Calu3 (cell line): ENCODE data around the gene TIGD6. TPM values are rescaled to one million over a fixed set of nuclear protein-coding genes. Genes with fewer than 3 reads are reported as not detected.

ENCODE experiments used
- BruUV-seq: library from RNA; stranded (reverse); fragments of 400-500 nt; replicated peaks from 2 replicates; lab custom pipeline; 2021; lab: Mats Ljungman, UMichigan
- CTCF ChIA-PET: fragments of 300-600 bp; sonication (Branson Sonifier 250); formaldehyde crosslinking; loops from one replicate; lab custom pipeline; 2022; ENCODE audit warnings: antibody characterized with exemption; lab: Charles Lee
- DNase-seq: peaks from one replicate; pipeline ENCODE4 v3.0.0; 2022
- H3K27ac Mint-ChIP-seq: one replicate; pipeline ENCODE4 v1.8.0; 2022; ENCODE audit warnings: mixed read lengths; ENCODE audit not compliant: unreplicated experiment
- H3K27me3 Mint-ChIP-seq: one replicate; pipeline ENCODE4 v1.8.0; 2022; ENCODE audit warnings: mixed read lengths; ENCODE audit not compliant: unreplicated experiment
- H3K36me3 Mint-ChIP-seq: one replicate; pipeline ENCODE4 v1.8.0; 2022; ENCODE audit warnings: mild to moderate bottlenecking, moderate library complexity, mixed read lengths; ENCODE audit not compliant: insufficient read depth, unreplicated experiment
- H3K4me1 Mint-ChIP-seq: one replicate; pipeline ENCODE4 v1.8.0; 2022; ENCODE audit warnings: mild to moderate bottlenecking, low read depth, mixed read lengths; ENCODE audit not compliant: unreplicated experiment
- H3K4me3 Mint-ChIP-seq: one replicate; pipeline ENCODE4 v1.8.0; 2022; ENCODE audit warnings: mild to moderate bottlenecking, low read depth, moderate library complexity, mixed read lengths; ENCODE audit not compliant: unreplicated experiment
- H3K9me3 Mint-ChIP-seq: one replicate; pipeline ENCODE4 v1.8.0; 2022; ENCODE audit warnings: low read depth, mixed read lengths; ENCODE audit not compliant: unreplicated experiment
- intact Hi-C: fragments of 100-400 bp; cut with micrococcal nuclease; formaldehyde crosslinking; loops from one replicate; pipeline ENCODE4 v1.10.0; 2022; ENCODE audit not compliant: unreplicated experiment
- total RNA-seq: library from RNA; stranded (reverse); gene quantifications from 2 replicates; pipeline ENCODE4 v1.2.3, GENCODE V29; 2022
- TF ChIP-seq, protein P1 (sequence below): fragments of 200-600 bp; IDR thresholded peaks from one replicate; pipeline ENCODE4 v1.8.0; 2022; ENCODE audit warnings: antibody characterized with exemption; ENCODE audit not compliant: unreplicated experiment

Gene TIGD6
- total RNA-seq, 1 experiment from 2014 or later, result 5.2 TPM

DNA sequence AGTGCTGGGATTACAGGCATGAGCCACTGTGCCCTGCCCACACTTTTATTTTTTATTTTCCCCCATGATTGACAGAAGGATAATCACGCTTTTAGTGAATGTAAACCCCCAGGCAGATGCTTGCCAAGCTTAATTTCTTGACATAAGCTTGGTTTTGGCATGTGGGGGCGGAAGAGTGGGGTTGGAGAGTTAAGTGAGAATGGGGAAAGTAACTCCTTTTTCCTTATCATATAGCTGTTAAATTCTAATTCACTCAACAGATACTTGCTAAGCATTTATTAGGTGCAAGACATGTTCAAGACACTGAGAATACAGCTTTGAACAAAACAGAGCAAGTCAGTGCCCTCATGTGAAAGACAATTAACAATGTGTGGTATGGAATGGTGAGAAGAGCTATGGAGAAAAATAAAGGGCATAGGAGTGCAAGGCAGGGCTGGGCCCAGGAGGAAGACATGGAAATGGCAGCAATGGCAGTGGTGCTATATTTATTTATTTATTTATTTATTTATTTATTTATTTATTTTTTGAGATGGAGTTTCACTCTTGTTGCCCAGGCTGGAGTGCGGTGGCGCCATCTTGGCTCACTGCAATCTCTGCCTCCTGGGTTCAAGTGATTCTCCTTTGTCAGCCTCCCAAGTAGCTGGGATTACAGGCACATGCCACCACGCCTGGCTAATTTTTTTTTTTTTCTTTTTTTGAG, 37.7 kb downstream of the TIGD6 start:
- CTCF ChIA-PET, result interaction anchor here (0.6 to 4.3 kb wide), 14 partner anchors 28 to 233 kb away, joined by 3 to 61 read pairs (median 4); partner anchors contain the start of gene PPARGC1B
- TF ChIP-seq, protein P1, sequence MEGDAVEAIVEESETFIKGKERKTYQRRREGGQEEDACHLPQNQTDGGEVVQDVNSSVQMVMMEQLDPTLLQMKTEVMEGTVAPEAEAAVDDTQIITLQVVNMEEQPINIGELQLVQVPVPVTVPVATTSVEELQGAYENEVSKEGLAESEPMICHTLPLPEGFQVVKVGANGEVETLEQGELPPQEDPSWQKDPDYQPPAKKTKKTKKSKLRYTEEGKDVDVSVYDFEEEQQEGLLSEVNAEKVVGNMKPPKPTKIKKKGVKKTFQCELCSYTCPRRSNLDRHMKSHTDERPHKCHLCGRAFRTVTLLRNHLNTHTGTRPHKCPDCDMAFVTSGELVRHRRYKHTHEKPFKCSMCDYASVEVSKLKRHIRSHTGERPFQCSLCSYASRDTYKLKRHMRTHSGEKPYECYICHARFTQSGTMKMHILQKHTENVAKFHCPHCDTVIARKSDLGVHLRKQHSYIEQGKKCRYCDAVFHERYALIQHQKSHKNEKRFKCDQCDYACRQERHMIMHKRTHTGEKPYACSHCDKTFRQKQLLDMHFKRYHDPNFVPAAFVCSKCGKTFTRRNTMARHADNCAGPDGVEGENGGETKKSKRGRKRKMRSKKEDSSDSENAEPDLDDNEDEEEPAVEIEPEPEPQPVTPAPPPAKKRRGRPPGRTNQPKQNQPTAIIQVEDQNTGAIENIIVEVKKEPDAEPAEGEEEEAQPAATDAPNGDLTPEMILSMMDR, result no peak
- Mint-ChIP-seq H3K4me3 (no peak overlapping the region), H3K27me3 (no peaks in the 10 kb centered on the region), H3K4me1 (peaks cover 46% of the 10 kb centered on the region), H3K9me3 (no peaks in the 10 kb centered on the region), H3K27ac (no peak overlapping the region), H3K36me3 (peaks cover 36% of the 10 kb centered on the region)
- intact Hi-C loops, result loop anchor here (1.0 kb wide), 3 partner anchors 60 to 128 kb away; no protein-coding TSS in a partner anchor
- BruUV-seq, result no TSS peak
- no peak for DNase-seq

DNA sequence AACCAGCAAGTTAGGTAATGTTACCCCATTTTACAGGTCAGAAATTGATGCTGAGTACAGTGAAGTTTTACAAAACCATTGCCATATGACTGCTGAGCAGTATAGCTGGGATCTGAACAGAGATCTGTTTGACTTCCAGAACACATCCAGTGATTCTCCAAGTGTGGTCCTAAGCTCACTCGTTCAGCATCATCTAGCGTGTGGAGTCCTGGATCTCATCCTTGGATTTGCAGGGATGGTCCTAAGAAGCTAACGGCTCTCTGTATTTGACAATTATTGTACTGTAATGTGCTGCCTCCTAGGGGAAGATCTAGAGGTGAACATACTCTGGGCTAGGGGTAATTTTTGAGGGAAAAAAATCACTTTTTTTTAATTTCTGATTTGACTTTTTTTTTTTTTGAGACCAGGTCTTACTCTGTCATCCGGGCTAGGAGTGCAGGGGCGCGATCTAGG, 38.5 kb downstream of the TIGD6 start:
- intact Hi-C loops, result loop anchor here (1.0 kb wide), 3 partner anchors 60 to 128 kb away; no protein-coding TSS in a partner anchor
- peak overlapping the region; percentile 98 for H3K27ac Mint-ChIP-seq
- peak overlapping the region; percentile 82 for H3K4me3 Mint-ChIP-seq
- TF ChIP-seq, protein P1, result peak; percentile 50
- H3K27me3 Mint-ChIP-seq, result no peaks in the 10 kb centered on the region
- no TSS peak for BruUV-seq
- DNase-seq, result no peak
- H3K4me1 Mint-ChIP-seq, result peaks cover 52% of the 10 kb centered on the region
- H3K36me3 Mint-ChIP-seq, result peaks cover 36% of the 10 kb centered on the region
- no peaks in the 10 kb centered on the region for H3K9me3 Mint-ChIP-seq
- CTCF ChIA-PET, result interaction anchor here (0.7 to 4.3 kb wide), 16 partner anchors 29 to 277 kb away, joined by 3 to 61 read pairs (median 4); partner anchors contain the start of gene PPARGC1B

DNA sequence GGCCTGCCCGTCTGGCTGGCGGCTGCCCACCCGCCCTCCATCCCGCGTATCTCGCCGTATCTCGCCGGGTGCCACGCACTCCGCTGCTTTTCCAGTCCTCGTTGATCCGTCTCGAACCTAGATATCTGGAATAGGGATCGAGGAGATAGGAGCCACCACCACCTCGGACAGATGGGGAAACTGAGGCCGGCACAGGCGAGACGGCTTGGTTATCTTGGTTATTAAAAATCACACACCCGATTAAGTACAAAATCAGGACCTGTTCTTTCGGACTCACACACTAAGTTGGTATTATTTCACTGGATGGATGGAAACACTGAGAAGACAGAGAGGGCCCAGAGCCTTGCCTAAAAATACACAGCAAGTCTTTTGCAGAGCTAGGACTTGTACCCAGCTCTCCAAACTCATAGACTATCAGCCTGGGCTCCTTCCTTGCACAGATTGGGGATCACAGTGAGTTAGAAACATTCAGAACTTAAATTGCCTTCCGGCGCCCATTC, 39.2 kb downstream of the TIGD6 start:
- H3K4me3 Mint-ChIP-seq, result peak overlapping the region; percentile 82
- H3K27ac Mint-ChIP-seq, result peak overlapping the region; percentile 98
- intact Hi-C loops, result no loop called here
- peaks cover 36% of the 10 kb centered on the region for H3K36me3 Mint-ChIP-seq
- no peak for DNase-seq
- H3K9me3 Mint-ChIP-seq, result no peaks in the 10 kb centered on the region
- CTCF ChIA-PET, result interaction anchor here (0.8 to 4.3 kb wide), 13 partner anchors 29 to 231 kb away, joined by 3 to 61 read pairs (median 4); partner anchors contain the start of genes HMGXB3, PPARGC1B and TIGD6
- no peaks in the 10 kb centered on the region for H3K27me3 Mint-ChIP-seq
- TF ChIP-seq, protein P1, result no peak
- H3K4me1 Mint-ChIP-seq, result peaks cover 57% of the 10 kb centered on the region
- BruUV-seq, result TSS peak; percentile 66

DNA sequence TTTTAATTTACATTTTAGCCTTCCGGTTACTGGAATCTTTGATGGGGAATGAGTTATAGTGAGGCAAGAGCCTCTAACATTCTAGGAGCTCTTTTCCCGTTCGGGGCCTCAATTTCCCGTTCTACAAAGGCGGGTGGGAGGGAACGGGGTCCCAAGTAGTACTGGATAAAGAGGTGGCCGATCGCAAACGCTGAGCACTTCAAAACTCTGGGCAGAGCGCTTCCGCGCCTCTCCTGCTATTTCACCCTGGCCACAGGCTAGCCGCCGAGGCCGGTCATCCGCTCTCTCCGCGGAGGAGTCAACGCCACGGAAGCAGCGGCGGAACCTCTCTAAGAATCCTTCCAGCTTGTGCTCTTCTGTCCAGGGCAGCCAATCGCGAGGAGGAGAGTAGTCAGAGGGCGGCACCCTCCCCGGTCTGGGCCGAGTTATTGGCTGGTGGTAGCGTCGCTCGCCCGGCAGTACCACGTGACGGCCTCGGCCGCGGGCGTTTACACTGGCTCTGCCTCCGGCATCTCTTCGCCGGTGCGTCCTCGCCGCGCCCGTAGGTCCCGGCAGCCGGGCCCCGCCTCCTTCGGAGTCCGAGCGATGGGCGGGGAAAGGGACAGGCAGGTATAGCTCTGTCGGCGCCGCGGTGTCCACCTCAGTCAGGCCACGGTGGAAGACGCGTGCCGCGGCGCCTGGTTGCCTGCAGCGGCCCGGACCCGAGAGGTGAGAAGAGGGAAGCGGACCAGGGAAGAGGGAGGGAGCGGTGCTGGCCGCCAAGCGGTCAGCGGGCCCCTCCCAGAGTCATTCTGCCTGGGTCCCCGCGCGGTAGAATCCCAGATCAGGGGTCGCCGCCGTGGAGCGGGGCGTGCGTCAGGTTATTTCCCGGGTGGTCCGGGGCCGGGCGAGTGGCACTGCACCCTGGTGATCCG, 39.9 kb downstream of the TIGD6 start, which contains the start of gene SLC26A2:
TSS of gene SLC26A2 (plus strand) at position 487 of the 914 bp plus-strand sequence. CDS start 16,895 bp downstream, outside the sequence.
- peak within 1 kb of the TSS; percentile 98 for H3K27ac Mint-ChIP-seq
- no peaks in the 10 kb centered on the region for H3K9me3 Mint-ChIP-seq
- DNase-seq, result peak; percentile 99
- CTCF ChIA-PET, result interaction anchor here (0.8 to 4.3 kb wide), 14 partner anchors 12 to 127 kb away, joined by 3 to 61 read pairs (median 3); partner anchors contain the start of genes HMGXB3 and TIGD6
- TF ChIP-seq, protein P1, result no peak
- peaks cover 36% of the 10 kb centered on the region for H3K36me3 Mint-ChIP-seq
- no TSS peak for BruUV-seq
- peak within 1 kb of the TSS; percentile 82 for H3K4me3 Mint-ChIP-seq
- no peaks in the 10 kb centered on the region for H3K27me3 Mint-ChIP-seq
- peaks cover 57% of the 10 kb centered on the region for H3K4me1 Mint-ChIP-seq
- intact Hi-C loops, result loop anchor here (1.0 kb wide), 2 partner anchors 22 to 324 kb away; no protein-coding TSS in a partner anchor
